HL-60 (cell line): ENCODE results near the gene VTI1A.

ENCODE experiments used
- DNase-seq, 2 experiments: peaks; one replicate each; pipeline ENCODE4 v3.0.0-alpha.2; 2010 to 2020; ENCODE audit warnings: low read depth in 1 of 2, low spot score in 1 of 2
- H3K27ac ChIP-seq: fragments of 250-450 bp; sonication (Bioruptor Pico); replicated peaks from 2 replicates; pipeline ENCODE4 v1.5.1; 2020; ENCODE audit warnings: mild to moderate bottlenecking, moderate library complexity
- H3K27me3 ChIP-seq: fragments of 250-450 bp; sonication (Bioruptor Pico); 2 replicates; pipeline ENCODE4 v1.5.1; 2021; ENCODE audit warnings: mild to moderate bottlenecking, moderate library complexity; ENCODE audit not compliant: insufficient read depth, poor library complexity, severe bottlenecking
- H3K4me3 ChIP-seq: replicated peaks from 2 replicates; pipeline ENCODE4 v1.5.1; 2011; ENCODE audit warnings: mild to moderate bottlenecking, control low read depth, low read length; ENCODE audit not compliant: insufficient read depth
- CTCF ChIP-seq: IDR thresholded peaks from one replicate; pipeline ENCODE4 v1.5.1; 2011; ENCODE audit warnings: low read length, control low read depth, inconsistent platforms; ENCODE audit not compliant: insufficient read depth
- GABPA ChIP-seq: IDR thresholded peaks from 2 replicates; pipeline ENCODE4 v1.6.1; 2012; ENCODE audit warnings: low read depth
- POLR2AphosphoS5 ChIP-seq: IDR thresholded peaks from 2 replicates; pipeline ENCODE4 v1.6.1; 2012; ENCODE audit warnings: low read depth
- REST ChIP-seq: IDR thresholded peaks from 2 replicates; pipeline ENCODE4 v1.6.1; 2012; ENCODE audit warnings: low read depth; ENCODE audit not compliant: insufficient replicate concordance
- SPI1 ChIP-seq: IDR thresholded peaks from 2 replicates; pipeline ENCODE4 v1.6.1; 2012; ENCODE audit warnings: low read depth, mild to moderate bottlenecking, borderline replicate concordance

Gene VTI1A

DNA sequence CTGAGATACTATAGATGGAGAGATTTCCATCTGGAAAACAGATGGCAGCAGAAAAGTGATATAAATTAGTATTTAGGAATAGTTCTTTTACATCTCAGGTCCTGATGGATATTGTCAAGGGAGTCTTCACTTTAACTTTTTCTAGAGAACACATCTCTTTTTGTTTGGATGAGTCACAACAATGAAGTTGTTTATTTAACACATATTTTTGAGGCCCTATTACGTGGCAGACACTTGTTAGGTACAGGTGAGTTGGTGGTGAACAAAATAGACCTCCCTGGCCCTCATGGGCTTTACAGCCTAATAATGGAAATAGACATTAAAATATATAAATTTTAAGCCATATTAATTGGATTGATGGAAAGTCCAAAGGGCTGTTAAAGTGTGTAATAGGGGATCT lies 168.3 kb downstream of the VTI1A start:
- H3K27me3 ChIP-seq = no peaks in the 10 kb centered on the region
- H3K4me3 ChIP-seq = no peak overlapping the region
- TF ChIP-seq GABPA (no peak), CTCF (no peak), REST (no peak), SPI1 (no peak), POLR2AphosphoS5 (no peak)
- no peak for DNase-seq
- H3K27ac ChIP-seq = no peak overlapping the region

DNA sequence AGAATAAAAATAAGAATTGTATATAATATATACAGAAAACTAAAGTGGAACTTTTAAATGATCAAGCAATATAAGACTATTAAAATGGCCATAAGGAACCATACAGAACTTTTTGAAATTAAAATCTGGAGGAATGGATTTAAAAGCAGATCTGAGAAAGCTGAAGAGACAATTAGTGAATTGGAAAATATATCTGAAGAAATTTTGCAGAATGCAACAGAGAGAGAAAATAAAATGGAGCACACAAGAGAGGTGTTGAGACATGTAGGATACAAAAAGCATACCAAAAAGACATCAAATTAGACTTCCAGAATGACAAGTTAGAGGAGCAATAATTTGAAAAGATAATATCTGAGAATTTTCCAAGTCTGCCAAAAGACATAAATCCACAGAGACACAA lies 169.6 kb downstream of the VTI1A start:
- TF ChIP-seq REST = no peak
- no peak for TF ChIP-seq SPI1
- TF ChIP-seq CTCF = no peak
- no peak for TF ChIP-seq GABPA
- TF ChIP-seq POLR2AphosphoS5 = no peak
- DNase-seq = no peak
- no peak overlapping the region for H3K4me3 ChIP-seq
- no peak overlapping the region for H3K27ac ChIP-seq
- H3K27me3 ChIP-seq = no peaks in the 10 kb centered on the region

GRCh38 chr10:112618814-112619213 lies 171.8 kb downstream of the VTI1A start:
- no peak for TF ChIP-seq CTCF
- TF ChIP-seq SPI1 = no peak
- no peak for TF ChIP-seq POLR2AphosphoS5
- TF ChIP-seq REST = no peak
- TF ChIP-seq GABPA = no peak
- DNase-seq = no peak
- Histone ChIP-seq H3K4me3 (no peak overlapping the region), H3K27ac (no peak overlapping the region), H3K27me3 (no peaks in the 10 kb centered on the region)
